ENCODE measurements around the gene SKOR1.

The SKOR1 gene

DNA sequence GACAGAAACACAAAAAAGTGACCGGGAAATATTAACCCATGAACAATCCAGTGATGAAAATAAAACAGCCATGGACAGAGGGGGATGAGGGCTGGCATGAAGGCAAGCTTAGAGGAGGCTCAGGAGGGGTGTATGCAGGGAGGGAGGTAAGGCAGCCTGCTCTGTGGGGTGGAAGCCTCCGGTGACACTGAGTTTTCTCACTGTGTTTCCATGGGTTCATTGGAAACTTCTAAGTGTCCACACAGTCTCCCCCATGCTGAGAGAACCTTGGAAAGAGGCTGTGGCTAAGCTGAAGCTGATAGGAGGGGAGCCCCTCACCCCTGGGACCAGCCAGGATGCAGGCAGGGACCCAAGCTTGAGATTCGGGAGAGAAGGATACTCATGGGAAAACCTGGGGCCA lies 6.8 kb upstream of the SKOR1 start:
- no peak overlapping the region for H3K4me3 ChIP-seq (ENCODE audit: low read depth, low read length)
- DNase-seq (ENCODE audit: low read depth) = no peak
- TF ChIP-seq, protein P1, sequence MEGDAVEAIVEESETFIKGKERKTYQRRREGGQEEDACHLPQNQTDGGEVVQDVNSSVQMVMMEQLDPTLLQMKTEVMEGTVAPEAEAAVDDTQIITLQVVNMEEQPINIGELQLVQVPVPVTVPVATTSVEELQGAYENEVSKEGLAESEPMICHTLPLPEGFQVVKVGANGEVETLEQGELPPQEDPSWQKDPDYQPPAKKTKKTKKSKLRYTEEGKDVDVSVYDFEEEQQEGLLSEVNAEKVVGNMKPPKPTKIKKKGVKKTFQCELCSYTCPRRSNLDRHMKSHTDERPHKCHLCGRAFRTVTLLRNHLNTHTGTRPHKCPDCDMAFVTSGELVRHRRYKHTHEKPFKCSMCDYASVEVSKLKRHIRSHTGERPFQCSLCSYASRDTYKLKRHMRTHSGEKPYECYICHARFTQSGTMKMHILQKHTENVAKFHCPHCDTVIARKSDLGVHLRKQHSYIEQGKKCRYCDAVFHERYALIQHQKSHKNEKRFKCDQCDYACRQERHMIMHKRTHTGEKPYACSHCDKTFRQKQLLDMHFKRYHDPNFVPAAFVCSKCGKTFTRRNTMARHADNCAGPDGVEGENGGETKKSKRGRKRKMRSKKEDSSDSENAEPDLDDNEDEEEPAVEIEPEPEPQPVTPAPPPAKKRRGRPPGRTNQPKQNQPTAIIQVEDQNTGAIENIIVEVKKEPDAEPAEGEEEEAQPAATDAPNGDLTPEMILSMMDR (IDR thresholded peaks at IDR 0.05; ENCODE audit: control insufficient read depth, extremely low read depth, insufficient read depth) = no peak

DNA sequence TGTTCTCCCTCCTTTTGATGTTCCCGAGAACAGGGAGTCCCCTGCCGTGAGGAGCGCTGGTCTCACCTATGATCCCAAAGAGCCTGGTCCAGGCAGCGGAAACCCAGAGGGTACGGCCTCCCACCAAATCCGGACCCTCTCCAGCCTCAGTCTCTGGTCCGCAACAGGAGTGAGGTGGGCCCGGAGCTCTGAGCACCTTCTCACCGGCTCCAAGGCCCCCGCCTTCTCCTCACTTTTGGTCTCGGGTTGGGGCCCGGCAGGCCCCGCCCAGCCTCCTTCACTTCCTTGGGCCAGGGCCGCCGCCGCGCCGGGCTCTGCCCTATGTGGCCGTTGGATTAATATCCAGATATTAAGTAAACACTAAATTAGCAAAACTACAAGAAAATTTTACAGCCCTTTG lies 5.7 kb upstream of the SKOR1 start:
- DNase-seq (ENCODE audit: low read depth) = no peak
- no peak overlapping the region for H3K4me3 ChIP-seq (ENCODE audit: low read depth, low read length)

DNA sequence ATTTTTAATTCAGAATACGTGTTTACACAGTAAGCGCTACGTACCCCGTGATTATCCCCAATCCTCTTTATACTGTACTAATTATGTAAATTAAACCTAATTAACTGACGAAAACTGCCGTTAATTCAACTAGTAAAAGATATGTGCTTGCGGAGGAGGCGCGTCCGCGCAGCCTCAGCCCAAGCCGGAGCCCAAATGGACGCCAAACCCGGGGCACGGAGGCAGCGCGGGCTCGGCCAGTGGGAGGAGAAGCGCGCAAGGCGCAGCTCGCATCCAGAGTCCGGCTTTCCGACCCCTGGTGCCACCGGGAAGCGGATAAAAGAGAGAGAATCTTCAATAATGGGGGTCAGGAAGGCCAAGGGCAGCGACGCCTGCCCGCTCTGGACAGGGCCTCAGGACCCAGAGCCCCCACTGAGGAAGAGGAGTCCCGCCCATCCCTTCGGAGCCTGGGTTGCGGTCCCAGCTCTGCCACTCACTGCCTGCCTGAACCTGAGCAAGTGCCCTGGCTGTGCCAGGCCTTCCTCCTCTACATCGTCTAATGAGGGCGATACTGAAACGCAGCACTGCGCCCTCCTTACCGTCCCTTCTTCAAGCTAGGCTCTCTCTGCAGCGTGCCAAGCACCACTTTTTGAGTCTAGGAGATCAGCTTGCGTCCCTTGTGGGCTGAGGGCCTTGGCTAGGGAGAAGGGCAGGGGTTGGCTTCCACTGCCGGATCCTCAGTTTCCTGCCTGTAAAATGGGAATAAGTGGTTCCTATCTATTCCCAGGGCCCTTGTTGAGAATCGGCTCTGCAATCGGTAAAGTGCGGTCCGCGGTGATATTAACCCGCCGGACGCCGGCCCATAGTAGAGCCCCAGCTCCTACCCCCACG lies 5.0 kb upstream of the SKOR1 start:
- DNase-seq (ENCODE audit: low read depth) = no peak
- TF ChIP-seq, protein P1 (IDR thresholded peaks at IDR 0.05; ENCODE audit: control insufficient read depth, extremely low read depth, insufficient read depth) = no peak
- H3K4me3 ChIP-seq (ENCODE audit: low read depth, low read length) = no peak overlapping the region

More for the DNA sequence above, 5.7 kb upstream of the SKOR1 start:
- TF ChIP-seq, protein P1 (IDR thresholded peaks at IDR 0.05; ENCODE audit: control insufficient read depth, extremely low read depth, insufficient read depth) = no peak

DNA sequence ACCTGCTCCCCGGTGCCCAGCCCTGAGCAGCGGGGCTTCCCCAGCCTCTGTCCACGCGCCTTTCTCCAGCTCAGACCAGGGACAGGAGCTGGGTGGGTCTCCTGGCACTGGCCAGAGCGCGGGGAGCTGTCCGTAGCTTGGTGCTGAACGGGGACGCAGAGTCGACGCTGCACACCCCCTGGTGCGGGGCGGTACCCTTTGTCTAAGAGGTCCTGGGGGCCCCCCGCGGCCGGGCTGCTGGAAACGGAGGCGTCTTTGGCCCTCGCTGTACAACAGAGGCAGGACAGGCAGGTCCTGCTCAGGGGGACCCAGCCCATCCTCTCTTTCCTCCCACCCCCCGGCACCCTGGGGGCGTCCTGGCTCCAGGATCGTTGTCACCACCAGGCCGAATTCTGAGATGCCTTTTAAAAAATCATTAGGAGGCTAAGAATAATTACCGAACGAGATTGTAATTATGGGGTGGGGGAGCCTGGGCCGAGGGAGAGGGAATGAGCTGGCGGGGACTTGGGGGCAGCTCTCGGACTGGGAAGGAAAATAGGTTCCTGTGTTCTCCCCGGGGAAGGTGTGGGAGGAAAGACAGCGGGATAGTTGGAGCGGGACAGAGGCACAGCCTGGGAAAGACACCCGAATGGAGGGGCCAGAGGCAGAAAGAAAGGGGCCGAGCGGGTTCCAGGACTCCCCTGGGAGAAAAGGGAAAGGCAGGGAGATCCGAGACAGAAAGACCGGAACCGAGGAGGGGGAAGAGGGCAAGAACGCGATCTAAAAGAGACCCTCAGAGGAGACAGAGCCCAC lies 4.1 kb upstream of the SKOR1 start:
- DNase-seq (ENCODE audit: low read depth) = no peak
- H3K4me3 ChIP-seq (ENCODE audit: low read depth, low read length) = no peak overlapping the region
- TF ChIP-seq, protein P1 (IDR thresholded peaks at IDR 0.05; ENCODE audit: control insufficient read depth, extremely low read depth, insufficient read depth) = no peak

- no peak overlapping the region for H3K4me3 ChIP-seq (ENCODE audit: low read depth, low read length)
- DNase-seq (ENCODE audit: low read depth) = no peak
- TF ChIP-seq, protein P1 (IDR thresholded peaks at IDR 0.05; ENCODE audit: control insufficient read depth, extremely low read depth, insufficient read depth) = no peak
These were observed 3.4 kb upstream of the SKOR1 start for GRCh38 chr15:67821784-67822440.

GRCh38 chr15:67822537-67823313 lies 2.6 kb upstream of the SKOR1 start:
- no peak for DNase-seq (ENCODE audit: low read depth)
- TF ChIP-seq, protein P1 (IDR thresholded peaks at IDR 0.05; ENCODE audit: control insufficient read depth, extremely low read depth, insufficient read depth) = no peak
- H3K4me3 ChIP-seq (ENCODE audit: low read depth, low read length) = no peak overlapping the region
